GM12875 (cell line): ENCODE results near the gene PLEKHA6.

Source experiments
- H3K4me3 ChIP-seq: one replicate; pipeline ENCODE4 v1.5.1; 2011; ENCODE audit warnings: low read depth, low read length, control low read depth
- CTCF ChIP-seq: IDR thresholded peaks from 2 replicates; pipeline ENCODE4 v1.5.1; 2011; ENCODE audit warnings: low read depth, mild to moderate bottlenecking, control low read depth, inconsistent platforms, low read length, moderate library complexity, borderline replicate concordance; ENCODE audit not compliant: insufficient read depth

PLEKHA6 gene

GRCh38 chr1:204261746-204262505 lies 97.8 kb downstream of the PLEKHA6 start:
- H3K4me3 ChIP-seq = no peak overlapping the region

GRCh38 chr1:204261266-204261665 lies 98.5 kb downstream of the PLEKHA6 start:
- TF ChIP-seq CTCF = no peak
- no peak overlapping the region for H3K4me3 ChIP-seq

More at GRCh38 chr1:204261746-204262505, 97.8 kb downstream of the PLEKHA6 start:
- TF ChIP-seq CTCF = no peak

DNA sequence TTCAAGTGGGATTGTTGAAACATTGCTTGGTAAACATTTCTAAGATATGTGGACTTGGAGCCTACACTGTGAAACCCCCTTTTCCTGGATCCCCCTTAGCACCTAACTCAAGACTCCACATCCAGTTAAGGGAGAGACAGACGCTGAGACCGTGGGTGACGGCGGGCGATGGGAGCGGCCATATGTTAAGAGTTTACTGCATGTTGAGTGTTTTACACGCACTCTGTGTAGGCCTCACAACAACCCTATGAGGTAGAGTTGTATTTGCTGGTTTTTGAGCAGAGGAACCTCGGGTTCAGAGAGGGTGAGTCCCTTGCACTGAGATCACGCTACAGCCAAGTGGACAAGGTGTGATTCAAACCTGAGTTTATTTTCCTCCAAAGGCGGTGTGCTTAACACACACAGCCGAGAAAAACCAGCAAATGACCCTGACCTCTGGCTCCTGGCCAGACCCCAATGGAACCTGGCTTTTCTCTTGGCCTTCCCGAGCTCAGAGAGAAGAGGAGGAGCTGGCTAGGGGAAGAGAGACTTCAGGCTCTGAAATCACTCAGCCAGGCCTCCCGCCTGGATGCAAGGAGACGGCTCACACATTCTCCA lies 99.0 kb downstream of the PLEKHA6 start:
- TF ChIP-seq CTCF = no peak

GRCh38 chr1:204259782-204260181 lies 99.9 kb downstream of the PLEKHA6 start:
- TF ChIP-seq CTCF = no peak
- no peak overlapping the region for H3K4me3 ChIP-seq

More for the DNA sequence above, 99.0 kb downstream of the PLEKHA6 start:
- no peak overlapping the region for H3K4me3 ChIP-seq

DNA sequence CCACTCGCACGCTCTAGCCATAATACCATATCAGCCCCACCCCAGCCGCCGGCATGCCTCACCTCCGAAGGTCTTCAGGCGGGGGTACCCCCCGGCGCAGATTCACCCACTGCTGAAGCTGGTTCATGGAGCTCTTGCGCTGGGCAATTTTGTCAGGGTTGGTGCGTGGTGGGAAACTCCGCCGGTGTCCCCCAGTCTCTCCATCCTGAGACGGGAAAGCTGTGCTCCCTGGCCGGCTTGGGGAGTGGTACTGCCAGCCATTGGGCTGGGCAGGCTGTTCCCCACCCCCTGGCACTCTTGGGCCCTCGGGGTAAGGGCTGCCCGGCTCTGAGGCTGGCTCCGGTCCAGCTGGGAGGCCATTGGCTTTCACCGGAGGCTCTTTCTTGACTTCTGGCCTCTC lies 100.5 kb downstream of the PLEKHA6 start:
- H3K4me3 ChIP-seq = no peak overlapping the region
- no peak for TF ChIP-seq CTCF

DNA sequence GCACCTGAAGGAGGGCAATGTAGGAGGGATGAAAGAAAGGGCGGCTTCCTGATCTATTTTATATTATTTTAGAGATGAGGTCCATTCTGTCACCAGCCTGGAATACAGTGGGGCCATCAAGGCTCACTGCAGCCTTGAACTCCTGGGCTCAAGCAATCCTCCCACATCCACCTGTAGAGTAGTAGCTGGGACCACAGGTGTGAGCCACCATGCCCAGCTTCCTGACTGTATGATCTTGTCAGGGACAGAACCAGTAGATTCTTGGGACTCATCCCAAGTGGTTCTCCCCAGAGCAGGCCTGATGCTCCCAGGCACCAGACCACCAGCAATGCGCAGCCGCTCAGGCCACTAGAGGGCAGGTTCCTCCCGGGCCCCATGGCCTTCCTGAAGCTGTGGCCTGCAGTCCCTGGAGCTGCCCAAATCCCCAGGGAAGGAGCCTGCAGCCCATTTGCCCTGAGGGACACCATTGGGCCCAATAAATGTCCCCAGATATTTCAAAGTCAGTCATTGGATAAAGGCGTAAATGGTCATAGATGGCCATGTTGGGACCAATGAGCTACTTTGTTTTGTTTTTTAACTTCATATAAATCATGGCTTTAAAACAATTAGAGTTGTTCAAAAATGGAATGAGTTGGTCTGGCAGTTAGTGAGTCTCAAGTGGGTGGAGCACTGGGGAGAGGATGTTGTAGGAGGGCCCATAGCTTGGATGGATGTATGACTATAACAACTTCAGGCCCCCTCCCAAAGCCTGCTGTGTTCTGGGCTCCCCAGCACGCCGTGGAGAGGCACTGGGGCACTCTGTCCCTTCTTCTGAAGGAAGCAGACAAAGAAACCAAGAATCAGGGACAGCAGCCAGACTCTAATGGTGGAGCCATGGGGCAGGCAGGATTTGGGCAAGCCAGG lies 101.3 kb downstream of the PLEKHA6 start:
- TF ChIP-seq CTCF = peak; percentile 83
- no peak overlapping the region for H3K4me3 ChIP-seq

DNA sequence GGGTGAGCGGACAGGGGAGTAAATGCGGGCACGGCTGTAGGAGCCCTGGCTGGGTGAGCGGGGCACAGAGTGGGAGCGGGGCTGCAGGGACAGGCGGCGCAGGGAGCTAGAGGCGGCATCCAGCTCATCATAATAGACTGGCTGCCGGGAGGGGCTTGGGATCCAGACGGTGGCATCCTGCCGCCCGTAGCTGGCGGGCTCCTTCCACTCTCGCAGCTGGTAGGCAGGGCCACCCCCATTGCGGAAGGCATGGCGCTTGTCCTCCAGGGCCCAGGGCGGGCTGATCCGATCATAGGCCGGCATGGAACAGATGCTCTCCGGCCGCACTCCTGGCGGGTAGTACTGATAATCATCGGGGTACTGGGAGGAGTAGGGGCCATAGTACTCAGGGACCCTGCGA lies 102.3 kb downstream of the PLEKHA6 start:
- H3K4me3 ChIP-seq = no peak overlapping the region
- no peak for TF ChIP-seq CTCF
